ENCODE results near the gene LILRB2. TPM values are rescaled to one million over a fixed set of nuclear protein-coding genes. Genes with fewer than 3 reads are reported as not detected.
"Not testable (repeated sequence)": the region's sequence is repeated elsewhere in the genome, so short reads cannot be mapped to it uniquely, and the experiment has no call there.

The LILRB2 gene
- total and polyA plus RNA-seq, 2 donors (not counting 1 experiment from before 2014, with no cell fraction given) = 8.3 to 12.4 TPM

DNA sequence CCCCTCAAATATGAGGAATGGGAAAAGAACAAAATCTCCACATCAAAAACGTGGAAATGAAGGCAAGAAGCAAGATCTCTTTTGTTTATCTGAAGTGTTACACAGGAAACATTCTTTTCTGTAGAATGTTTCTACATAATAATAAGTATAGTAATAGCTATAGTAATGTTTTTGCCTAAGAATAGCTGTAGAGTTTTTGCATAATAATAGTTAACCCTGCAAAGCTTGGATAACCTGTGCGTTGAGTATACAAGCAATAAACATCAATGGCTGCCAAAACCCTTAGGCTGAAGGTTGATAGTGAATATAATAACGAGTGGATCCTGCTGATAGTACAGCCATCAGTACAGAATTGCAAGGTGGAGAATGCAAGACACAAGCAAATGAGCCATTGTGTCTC, 43.2 kb upstream of the LILRB2 start:
- Histone ChIP-seq H3K36me3 (replicated peaks in 1 of 2; ENCODE audit: control extremely low read depth in 1 of 2, control insufficient read depth in 1 of 2, extremely low read depth in 1 of 2, insufficient read depth in 2 of 2, low read length in 1 of 2) (no peaks in the 10 kb centered on the region), H3K27me3 (replicated peaks in 1 of 4; ENCODE audit: control extremely low read depth in 1 of 4, control insufficient read depth in 3 of 4, insufficient read depth in 4 of 4, low read length in 3 of 4) (no peaks in the 10 kb centered on the region), H3K9ac (ENCODE audit: low read length) (no peak overlapping the region), H4K20me1 (ENCODE audit: control insufficient read depth, insufficient read depth, low read length, poor library complexity, severe bottlenecking) (no peaks in the 10 kb centered on the region), H2AFZ (ENCODE audit: insufficient read depth, low read depth, low read length, poor library complexity, severe bottlenecking) (no peak overlapping the region), H3K79me2 (ENCODE audit: control insufficient read depth, insufficient read depth, low read length) (no peaks in the 10 kb centered on the region), H3K4me2 (replicated peaks; ENCODE audit: low read depth, low read length, poor library complexity, severe bottlenecking) (no peak overlapping the region), H3K4me3 (ENCODE audit: control extremely low read depth in 1 of 5, extremely low read depth in 1 of 5, insufficient read depth in 1 of 5, low read depth in 2 of 5, low read length in 4 of 5) (no peak overlapping the region), H3K4me1 (ENCODE audit: control insufficient read depth in 2 of 2, insufficient read depth in 2 of 2, low read length in 2 of 2) (peaks cover 43 to 45% of the 10 kb centered on the region in 2 donors), H3K9me3 (ENCODE audit: control extremely low read depth in 1 of 3, control insufficient read depth in 2 of 3, insufficient read depth in 1 of 3, low read length in 2 of 3) (peaks cover 0 to 8% (median 0%) of the 10 kb centered on the region in 3 donors), H3K27ac (ENCODE audit: low read length in 2 of 2) (no peak overlapping the region)
- H3K27me3 Mint-ChIP-seq = peaks cover 9% of the 10 kb centered on the region
- no peak for ATAC-seq (ENCODE audit: low read depth)
- ChIA-PET CTCF (interaction anchor here (0.9 to 13.5 kb wide), 12 partner anchors 8 to 66 kb away, joined by 3 to 235 read pairs (median 8); no protein-coding TSS in a partner anchor), POLR2A (no interaction called here)
- intact Hi-C loops (cut with micrococcal nuclease) = no loop called here
- H3K27ac Mint-ChIP-seq = no peak overlapping the region
- TF ChIP-seq, protein P1, sequence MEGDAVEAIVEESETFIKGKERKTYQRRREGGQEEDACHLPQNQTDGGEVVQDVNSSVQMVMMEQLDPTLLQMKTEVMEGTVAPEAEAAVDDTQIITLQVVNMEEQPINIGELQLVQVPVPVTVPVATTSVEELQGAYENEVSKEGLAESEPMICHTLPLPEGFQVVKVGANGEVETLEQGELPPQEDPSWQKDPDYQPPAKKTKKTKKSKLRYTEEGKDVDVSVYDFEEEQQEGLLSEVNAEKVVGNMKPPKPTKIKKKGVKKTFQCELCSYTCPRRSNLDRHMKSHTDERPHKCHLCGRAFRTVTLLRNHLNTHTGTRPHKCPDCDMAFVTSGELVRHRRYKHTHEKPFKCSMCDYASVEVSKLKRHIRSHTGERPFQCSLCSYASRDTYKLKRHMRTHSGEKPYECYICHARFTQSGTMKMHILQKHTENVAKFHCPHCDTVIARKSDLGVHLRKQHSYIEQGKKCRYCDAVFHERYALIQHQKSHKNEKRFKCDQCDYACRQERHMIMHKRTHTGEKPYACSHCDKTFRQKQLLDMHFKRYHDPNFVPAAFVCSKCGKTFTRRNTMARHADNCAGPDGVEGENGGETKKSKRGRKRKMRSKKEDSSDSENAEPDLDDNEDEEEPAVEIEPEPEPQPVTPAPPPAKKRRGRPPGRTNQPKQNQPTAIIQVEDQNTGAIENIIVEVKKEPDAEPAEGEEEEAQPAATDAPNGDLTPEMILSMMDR (IDR thresholded peaks at IDR 0.05) = no peak
- TF ChIP-seq EZH2 (IDR thresholded peaks at IDR 0.05; ENCODE audit: borderline replicate concordance, insufficient read depth, low read depth, low read length, poor library complexity, severe bottlenecking) = no peak
- no peak for DNase-seq
- peaks cover 46% of the 10 kb centered on the region for H3K4me1 Mint-ChIP-seq
- H3K4me3 Mint-ChIP-seq = no peak overlapping the region
- WGBS (ENCODE audit: insufficient coverage) = no CpG with 5 or more reads among the region's 3 CpGs
- H3K9me3 Mint-ChIP-seq (ENCODE audit: insufficient read depth) = peaks cover 2% of the 10 kb centered on the region

GRCh38 chr19:54322934-54323333, 42.0 kb upstream of the LILRB2 start:
- no CpG with 5 or more reads among the region's 13 CpGs for WGBS (ENCODE audit: insufficient coverage)
- H2AFZ ChIP-seq (ENCODE audit: insufficient read depth, low read depth, low read length, poor library complexity, severe bottlenecking); H3K79me2 ChIP-seq (ENCODE audit: control insufficient read depth, insufficient read depth, low read length); POLR2A ChIA-PET; H3K27me3 ChIP-seq (replicated peaks in 1 of 4; ENCODE audit: control extremely low read depth in 1 of 4, control insufficient read depth in 3 of 4, insufficient read depth in 4 of 4, low read length in 3 of 4); H4K20me1 ChIP-seq (ENCODE audit: control insufficient read depth, insufficient read depth, low read length, poor library complexity, severe bottlenecking); H3K36me3 ChIP-seq (replicated peaks in 1 of 2; ENCODE audit: control extremely low read depth in 1 of 2, control insufficient read depth in 1 of 2, extremely low read depth in 1 of 2, insufficient read depth in 2 of 2, low read length in 1 of 2); H3K4me2 ChIP-seq (replicated peaks; ENCODE audit: low read depth, low read length, poor library complexity, severe bottlenecking); H3K4me3 ChIP-seq (ENCODE audit: control extremely low read depth in 1 of 5, extremely low read depth in 1 of 5, insufficient read depth in 1 of 5, low read depth in 2 of 5, low read length in 4 of 5); H3K27ac ChIP-seq (ENCODE audit: low read length in 2 of 2); H3K9me3 Mint-ChIP-seq (ENCODE audit: insufficient read depth); DNase-seq; ATAC-seq (ENCODE audit: low read depth); H3K4me3 Mint-ChIP-seq; H3K9me3 ChIP-seq (ENCODE audit: control extremely low read depth in 1 of 3, control insufficient read depth in 2 of 3, insufficient read depth in 1 of 3, low read length in 2 of 3); H3K27me3 Mint-ChIP-seq; H3K9ac ChIP-seq (ENCODE audit: low read length); intact Hi-C loops (cut with micrococcal nuclease); H3K27ac Mint-ChIP-seq: not testable (repeated sequence)
- CTCF ChIA-PET = interaction anchor here (1.4 to 13.5 kb wide), 5 partner anchors 15 to 134 kb away, joined by 3 to 235 read pairs (median 61); partner anchors contain the start of gene MBOAT7
- H3K4me1 ChIP-seq (ENCODE audit: control insufficient read depth in 2 of 2, insufficient read depth in 2 of 2, low read length in 2 of 2) = peaks cover 35 to 42% of the 10 kb centered on the region in 2 donors
- H3K4me1 Mint-ChIP-seq = peaks cover 42% of the 10 kb centered on the region

DNA sequence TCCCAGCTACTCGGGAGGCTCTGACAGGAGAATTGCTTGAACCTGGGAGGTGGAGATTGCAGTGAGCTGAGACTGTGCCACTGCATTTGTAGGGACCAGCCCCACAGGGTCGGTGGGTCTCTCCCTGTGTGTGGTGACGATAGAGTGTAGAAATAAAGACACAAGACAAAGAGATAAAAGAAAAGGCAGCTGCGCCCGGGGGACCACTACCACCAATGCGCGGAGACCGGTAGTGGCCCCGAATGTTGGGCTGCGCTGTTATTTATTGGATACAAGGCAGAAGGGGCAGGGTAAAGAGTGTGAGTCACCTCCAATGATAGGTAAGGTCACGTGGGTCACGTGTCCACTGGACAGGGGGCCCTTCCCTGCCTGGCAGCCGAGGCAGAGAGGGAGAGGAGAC, 41.4 kb upstream of the LILRB2 start:
- DNase-seq; H3K36me3 ChIP-seq (replicated peaks in 1 of 2; ENCODE audit: control extremely low read depth in 1 of 2, control insufficient read depth in 1 of 2, extremely low read depth in 1 of 2, insufficient read depth in 2 of 2, low read length in 1 of 2); H3K79me2 ChIP-seq (ENCODE audit: control insufficient read depth, insufficient read depth, low read length); H2AFZ ChIP-seq (ENCODE audit: insufficient read depth, low read depth, low read length, poor library complexity, severe bottlenecking); H4K20me1 ChIP-seq (ENCODE audit: control insufficient read depth, insufficient read depth, low read length, poor library complexity, severe bottlenecking); H3K4me3 ChIP-seq (ENCODE audit: control extremely low read depth in 1 of 5, extremely low read depth in 1 of 5, insufficient read depth in 1 of 5, low read depth in 2 of 5, low read length in 4 of 5); H3K27me3 ChIP-seq (replicated peaks in 1 of 4; ENCODE audit: control extremely low read depth in 1 of 4, control insufficient read depth in 3 of 4, insufficient read depth in 4 of 4, low read length in 3 of 4); H3K4me2 ChIP-seq (replicated peaks; ENCODE audit: low read depth, low read length, poor library complexity, severe bottlenecking); H3K27ac ChIP-seq (ENCODE audit: low read length in 2 of 2); POLR2A ChIA-PET; H3K9me3 ChIP-seq (ENCODE audit: control extremely low read depth in 1 of 3, control insufficient read depth in 2 of 3, insufficient read depth in 1 of 3, low read length in 2 of 3); H3K9me3 Mint-ChIP-seq (ENCODE audit: insufficient read depth); ATAC-seq (ENCODE audit: low read depth); intact Hi-C loops (cut with micrococcal nuclease); H3K4me3 Mint-ChIP-seq; H3K9ac ChIP-seq (ENCODE audit: low read length); H3K27ac Mint-ChIP-seq: not testable (repeated sequence)
- 93% methylated on average over 3 of the region's 13 CpGs for WGBS (ENCODE audit: insufficient coverage)
- H3K27me3 Mint-ChIP-seq = peaks cover 12% of the 10 kb centered on the region
- CTCF ChIA-PET = interaction anchor here (0.7 to 13.5 kb wide), 6 partner anchors 23 to 133 kb away, joined by 3 to 235 read pairs (median 11); partner anchors contain the start of gene MBOAT7
- H3K4me1 ChIP-seq (ENCODE audit: control insufficient read depth in 2 of 2, insufficient read depth in 2 of 2, low read length in 2 of 2) = peaks cover 29 to 36% of the 10 kb centered on the region in 2 donors
- H3K4me1 Mint-ChIP-seq = peaks cover 41% of the 10 kb centered on the region
